Small intestine (tissue), 7 donors: ENCODE results near the gene ESPL1. TPM values are rescaled to one million over a fixed set of nuclear protein-coding genes. Genes with fewer than 3 reads are reported as not detected.

ENCODE experiments used
- DNase-seq, 2 donors: peaks; one replicate each; pipeline versions ENCODE4 v3.0.0 to v3.0.0-alpha.2; 2013
- FAIRE-seq: peaks from 2 replicates; lab custom pipeline; 2012; peaks lifted over from hg19 to GRCh38; lab: Jason Lieb, UNC
- H3K27ac ChIP-seq, 3 donors: one replicate each; pipeline ENCODE4 v1.5.1; 2013; ENCODE audit warnings: low read length in 2 of 3, mild to moderate bottlenecking in 2 of 3, control low read depth in 1 of 3, inconsistent platforms in 1 of 3, low read depth in 1 of 3, moderate library complexity in 1 of 3
- H3K27me3 ChIP-seq, 3 donors: one replicate each; pipeline ENCODE4 v1.6.1; 2013; ENCODE audit warnings: low read length in 3 of 3, inconsistent platforms in 1 of 3; ENCODE audit not compliant: control insufficient read depth in 3 of 3, insufficient read depth in 3 of 3
- H3K36me3 ChIP-seq, 3 donors: one replicate each; pipeline ENCODE4 v1.6.1; 2013; ENCODE audit warnings: low read length in 3 of 3, inconsistent platforms in 1 of 3, low read depth in 1 of 3, mild to moderate bottlenecking in 1 of 3, moderate library complexity in 1 of 3; ENCODE audit not compliant: control insufficient read depth in 3 of 3, insufficient read depth in 2 of 3
- H3K4me1 ChIP-seq, 3 donors: one replicate each; pipeline ENCODE4 v1.6.1; 2013; ENCODE audit warnings: low read length in 2 of 3, inconsistent platforms in 1 of 3, low read depth in 1 of 3, mild to moderate bottlenecking in 1 of 3, moderate library complexity in 1 of 3; ENCODE audit not compliant: control insufficient read depth in 3 of 3, insufficient read depth in 2 of 3
- H3K4me3 ChIP-seq, 3 donors: one replicate each; pipeline ENCODE4 v1.5.1; 2013; ENCODE audit warnings: low read length in 3 of 3, control low read depth in 1 of 3, inconsistent platforms in 1 of 3, low read depth in 1 of 3, mild to moderate bottlenecking in 1 of 3, moderate library complexity in 1 of 3
- H3K9me3 ChIP-seq, 2 donors: one replicate each; pipeline ENCODE4 v1.6.1; 2013; ENCODE audit warnings: low read depth in 1 of 2, low read length in 1 of 2; ENCODE audit not compliant: control insufficient read depth in 2 of 2, insufficient read depth in 1 of 2
- WGBS, 3 donors: extraction: QIAGEN DNeasy Blood & Tissue Kit; methylation state at CpG; one replicate each; pipeline ENCODE4 v1.1.7; 2013; 5-methylcytosine and 5-hydroxymethylcytosine counted together
- polyA plus RNA-seq, 4 donors: library from polyadenylated mRNA; stranded (reverse) in 3 of 4; unstranded in 1 of 4; fragments of 200-250 nt in 3 of 4; fragments of 120-200 nt in 1 of 4; gene quantifications; one replicate each; pipeline versions ENCODE4 v1.2.1 to v1.2.3, GENCODE V29; 2013
- donor health status: healthy with polysubstance abuse.
- donor health status: control.
- donor health status: control.
- donor health status: Bipolar disorder and iron deficiency.
- donor health status: healthy.

ESPL1 gene
- polyA plus RNA-seq, 4 donors, result 8.0 to 48.9 (median 25.5) TPM

- no peak within 1 kb of the TSS for H3K27ac ChIP-seq
- no peaks in the 10 kb centered on the region for H3K9me3 ChIP-seq
- no peak within 1 kb of the TSS for H3K4me3 ChIP-seq
- no peaks in the 10 kb centered on the region for H3K4me1 ChIP-seq
- DNase-seq (no peak), FAIRE-seq (no peak)
- 46 to 57% (median 47%) methylated on average over 13 to 15 of the region's 15 CpGs for WGBS, 3 donors
- peaks cover 0 to 62% (median 13%) of the 10 kb centered on the region in 3 donors for H3K27me3 ChIP-seq
- no peaks in the 10 kb centered on the region for H3K36me3 ChIP-seq
Measured at GRCh38 chr12:53336181-53336681, 68.1 kb downstream of the ESPL1 start, which contains the start of gene SP7. SP7 (minus strand) TSS chr12:53336354; CDS start chr12:53335646, 708 bp downstream.

GRCh38 chr12:53338017-53338416, 69.9 kb downstream of the ESPL1 start:
- no peak for DNase-seq
- no peak overlapping the region for H3K27ac ChIP-seq
- WGBS, 3 donors, result 24 to 30% (median 29%) methylated on average over 11 of the region's 11 CpGs
- peaks cover 0 to 50% (median 13%) of the 10 kb centered on the region in 3 donors for H3K27me3 ChIP-seq
- no peaks in the 10 kb centered on the region for H3K36me3 ChIP-seq
- H3K4me1 ChIP-seq, result no peaks in the 10 kb centered on the region
- no peaks in the 10 kb centered on the region for H3K9me3 ChIP-seq
- FAIRE-seq, result no peak
- no peak overlapping the region for H3K4me3 ChIP-seq

DNA sequence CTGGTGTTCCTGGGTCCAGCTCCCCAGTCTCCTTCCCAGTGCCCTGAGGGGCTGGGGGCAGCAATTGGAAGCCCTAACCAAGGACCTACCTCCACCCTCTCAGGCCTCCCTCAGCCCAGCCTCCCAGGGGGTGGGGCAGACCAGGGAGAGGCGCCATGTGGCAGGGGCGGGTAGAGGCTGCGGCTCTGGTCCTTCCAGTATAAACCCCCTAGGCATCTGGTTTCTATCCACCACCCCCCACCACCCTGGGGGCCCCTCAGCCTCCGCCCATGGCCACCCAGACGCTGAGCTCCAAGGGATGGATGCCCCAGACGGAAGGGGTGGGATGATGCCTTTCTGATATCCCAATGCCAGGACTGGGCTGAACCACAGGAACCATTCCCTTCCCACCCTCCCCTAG, 70.8 kb downstream of the ESPL1 start:
- Histone ChIP-seq H3K27ac (no peak overlapping the region), H3K36me3 (no peaks in the 10 kb centered on the region), H3K27me3 (peaks cover 0 to 49% (median 13%) of the 10 kb centered on the region in 3 donors), H3K4me3 (no peak overlapping the region), H3K4me1 (no peaks in the 10 kb centered on the region), H3K9me3 (no peaks in the 10 kb centered on the region)
- no peak for FAIRE-seq
- no peak for DNase-seq
- WGBS, 3 donors, result 37 to 52% (median 38%) methylated on average over 6 of the region's 6 CpGs

GRCh38 chr12:53340398-53340797, 72.3 kb downstream of the ESPL1 start:
- Histone ChIP-seq H3K36me3 (no peaks in the 10 kb centered on the region), H3K27me3 (peaks cover 0 to 46% (median 11%) of the 10 kb centered on the region in 3 donors), H3K4me3 (no peak overlapping the region), H3K9me3 (no peaks in the 10 kb centered on the region), H3K27ac (no peak overlapping the region), H3K4me1 (peaks cover 0 to 6% (median 0%) of the 10 kb centered on the region in 3 donors)
- DNase-seq (no peak), FAIRE-seq (no peak)
- WGBS, 3 donors, result 64 to 82% (median 78%) methylated on average over 9 of the region's 9 CpGs

Other genes with a start within 250 kb of the ESPL1 start
- gene TNS2, start 218.2 kb upstream of the ESPL1 start, polyA plus RNA-seq, result 10 to 100 TPM in 3 of 4 donors, 1 to 10 TPM in 1; 5.8 to 52.9 (median 25.0) TPM
- 10 to 100 TPM; 19.7 to 37.6 (median 22.9) TPM for gene SPRYD3, start 188.9 kb upstream of the ESPL1 start, polyA plus RNA-seq
- 100 to 1,000 TPM in 1 of 4 donors, 1 to 10 TPM in 3; 3.4 to 135 (median 7.1) TPM for gene IGFBP6, start 170.6 kb upstream of the ESPL1 start, polyA plus RNA-seq
- gene SOAT2, start 164.8 kb upstream of the ESPL1 start, polyA plus RNA-seq, result 100 to 1,000 TPM in 1 of 4 donors, 10 to 100 TPM in 2, 1 to 10 TPM in 1; 4.2 to 141 (median 85.7) TPM
- gene ZNF740, start 87.6 kb upstream of the ESPL1 start, polyA plus RNA-seq, result 10 to 100 TPM in 1 of 4 donors, 1 to 10 TPM in 3; 2.9 to 23.4 (median 7.1) TPM
- 10 to 100 TPM; 12.9 to 56.4 (median 34.4) TPM for gene CSAD, start 87.4 kb upstream of the ESPL1 start, polyA plus RNA-seq
- gene ITGB7, start 61.0 kb upstream of the ESPL1 start, polyA plus RNA-seq, result 1 to 10 TPM; 1.8 to 9.2 (median 5.0) TPM
- gene RARG, start 36.1 kb upstream of the ESPL1 start, polyA plus RNA-seq, result 1 to 10 TPM in 2 of 4 donors, under 1 TPM in 1, not detected in 1; 0.54 to 8.0 (median 7.1) TPM
- 1,000 to 10,000 TPM in 1 of 4 donors, 100 to 1,000 TPM in 3; 620 to 1,223 (median 795) TPM for gene PFDN5, start 27.2 kb downstream of the ESPL1 start, polyA plus RNA-seq
- gene MYG1, start 31.4 kb downstream of the ESPL1 start, polyA plus RNA-seq, result 10 to 100 TPM; 42.4 to 87.0 (median 66.9) TPM
- 10 to 100 TPM; 20.0 to 54.0 (median 33.7) TPM for gene AAAS, start 53.3 kb downstream of the ESPL1 start, polyA plus RNA-seq
- under 1 TPM in 1 of 4 donors, not detected in 3; 0.01 TPM for gene SP7, start 68.1 kb downstream of the ESPL1 start, polyA plus RNA-seq
- gene SP1, start 111.9 kb downstream of the ESPL1 start, polyA plus RNA-seq, result 10 to 100 TPM; 13.8 to 75.6 (median 18.3) TPM
- gene AMHR2, start 155.6 kb downstream of the ESPL1 start, polyA plus RNA-seq, result 10 to 100 TPM in 1 of 4 donors, under 1 TPM in 2, not detected in 1; 0.04 to 12.9 (median 0.81) TPM
- 1,000 to 10,000 TPM in 1 of 4 donors, 100 to 1,000 TPM in 3; 507 to 1,038 (median 704) TPM for gene PRR13, start 173.4 kb downstream of the ESPL1 start, polyA plus RNA-seq
- gene PCBP2, start 183.8 kb downstream of the ESPL1 start, polyA plus RNA-seq, result 100 to 1,000 TPM; 446 to 821 (median 494) TPM
- gene MAP3K12, start 231.2 kb downstream of the ESPL1 start, polyA plus RNA-seq, result 1 to 10 TPM in 3 of 4 donors, under 1 TPM in 1; 0.67 to 9.0 (median 4.3) TPM
- gene TARBP2, start 233.0 kb downstream of the ESPL1 start, polyA plus RNA-seq, result 10 to 100 TPM; 18.9 to 31.0 (median 26.9) TPM
- gene NPFF, start 239.2 kb downstream of the ESPL1 start, polyA plus RNA-seq, result 1 to 10 TPM in 1 of 4 donors, under 1 TPM in 1, not detected in 2; 0.12 to 4.2 TPM